ENCODE measurements around the gene NR6A1. TPM values are rescaled to one million over a fixed set of nuclear protein-coding genes. Genes with fewer than 3 reads are reported as not detected.

The NR6A1 gene
- total RNA-seq, 1 experiment from 2014 or later, result 0.77 TPM

- ChIA-PET POLR2A (ENCODE audit: unreplicated experiment) (no interaction called here), CTCF (no interaction called here)
- H3K4me1 ChIP-seq (ENCODE audit: insufficient read depth, low read length), result peaks cover 8% of the 10 kb centered on the region
Measured at GRCh38 chr9:124622882-124623281, 148.2 kb downstream of the NR6A1 start.

GRCh38 chr9:124621371-124622328 is 149.5 kb downstream of the NR6A1 start:
- Histone ChIP-seq H3F3A (ENCODE audit: low read length, unreplicated experiment) (no peaks in the 10 kb centered on the region), H3K79me2 (ENCODE audit: low read length) (no peaks in the 10 kb centered on the region), H2AFZ (ENCODE audit: low read length) (no peak overlapping the region), H3K9ac (ENCODE audit: low read length) (no peak overlapping the region), H3K4me1 (ENCODE audit: insufficient read depth, low read length) (peaks cover 11% of the 10 kb centered on the region), H3K9me2 (replicated peaks; ENCODE audit: low read length) (no peaks in the 10 kb centered on the region), H3K27ac (ENCODE audit: low read length) (no peak overlapping the region), H3K9me3 (ENCODE audit: low read length) (no peaks in the 10 kb centered on the region), H3K4me3 (ENCODE audit: low read length) (no peak overlapping the region), H3K27me3 (ENCODE audit: low read length) (no peaks in the 10 kb centered on the region), H3K36me3 (ENCODE audit: low read depth, low read length) (no peaks in the 10 kb centered on the region), H4K20me1 (ENCODE audit: low read length) (no peaks in the 10 kb centered on the region), H3K4me2 (ENCODE audit: low read length) (no peak overlapping the region)
- POLR2A ChIA-PET (ENCODE audit: unreplicated experiment), result no interaction called here
- no peak for DNase-seq
- no TSS peak for BruUV-seq (replicated peaks)
- no peak for TF ChIP-seq CTCF (conservative IDR thresholded peaks at IDR 0.05; ENCODE audit: low read depth, low read length)
- TF ChIP-seq EZH2phosphoT487 (IDR thresholded peaks at IDR 0.05; ENCODE audit: borderline replicate concordance, low read length), result no peak
- TF ChIP-seq EZH2 (IDR thresholded peaks at IDR 0.05; ENCODE audit: low read length, unreplicated experiment), result no peak
- no peak for ATAC-seq
- intact Hi-C loops (cut with micrococcal nuclease), result no loop called here
- CTCF ChIA-PET, result no interaction called here

More at GRCh38 chr9:124622882-124623281, 148.2 kb downstream of the NR6A1 start:
- no peak for TF ChIP-seq EZH2phosphoT487 (IDR thresholded peaks at IDR 0.05; ENCODE audit: borderline replicate concordance, low read length)
- TF ChIP-seq EZH2 (IDR thresholded peaks at IDR 0.05; ENCODE audit: low read length, unreplicated experiment), result no peak
- TF ChIP-seq CTCF (conservative IDR thresholded peaks at IDR 0.05; ENCODE audit: low read depth, low read length), result no peak
- no TSS peak for BruUV-seq (replicated peaks)
- Histone ChIP-seq H2AFZ (ENCODE audit: low read length) (no peak overlapping the region), H3K27me3 (ENCODE audit: low read length) (no peaks in the 10 kb centered on the region), H3K9me2 (replicated peaks; ENCODE audit: low read length) (no peaks in the 10 kb centered on the region), H4K20me1 (ENCODE audit: low read length) (no peaks in the 10 kb centered on the region), H3K4me2 (ENCODE audit: low read length) (no peak overlapping the region), H3K4me3 (ENCODE audit: low read length) (no peak overlapping the region), H3K79me2 (ENCODE audit: low read length) (no peaks in the 10 kb centered on the region), H3K9ac (ENCODE audit: low read length) (no peak overlapping the region), H3K36me3 (ENCODE audit: low read depth, low read length) (no peaks in the 10 kb centered on the region), H3K9me3 (ENCODE audit: low read length) (no peaks in the 10 kb centered on the region), H3F3A (ENCODE audit: low read length, unreplicated experiment) (no peaks in the 10 kb centered on the region), H3K27ac (ENCODE audit: low read length) (no peak overlapping the region)
- ATAC-seq (no peak), DNase-seq (no peak)
- intact Hi-C loops (cut with micrococcal nuclease), result no loop called here

- H4K20me1 ChIP-seq (ENCODE audit: low read length), result no peaks in the 10 kb centered on the region
- H3K9me3 ChIP-seq (ENCODE audit: low read length), result no peaks in the 10 kb centered on the region
- H3K4me2 ChIP-seq (ENCODE audit: low read length), result no peak overlapping the region
- H3K9ac ChIP-seq (ENCODE audit: low read length), result no peak overlapping the region
- H3F3A ChIP-seq (ENCODE audit: low read length, unreplicated experiment), result no peaks in the 10 kb centered on the region
- no TSS peak for BruUV-seq (replicated peaks)
- intact Hi-C loops (cut with micrococcal nuclease), result no loop called here
- no peak overlapping the region for H3K4me3 ChIP-seq (ENCODE audit: low read length)
- H3K9me2 ChIP-seq (replicated peaks; ENCODE audit: low read length), result no peaks in the 10 kb centered on the region
- no peaks in the 10 kb centered on the region for H3K79me2 ChIP-seq (ENCODE audit: low read length)
- ChIA-PET POLR2A (ENCODE audit: unreplicated experiment) (no interaction called here), CTCF (interaction anchor here (0.5 to 0.7 kb wide), 2 partner anchors 13 to 46 kb away, joined by 3 read pairs; no protein-coding TSS in a partner anchor)
- TF ChIP-seq EZH2 (IDR thresholded peaks at IDR 0.05; ENCODE audit: low read length, unreplicated experiment), result no peak
- no peak for TF ChIP-seq EZH2phosphoT487 (IDR thresholded peaks at IDR 0.05; ENCODE audit: borderline replicate concordance, low read length)
- no peak for TF ChIP-seq CTCF (conservative IDR thresholded peaks at IDR 0.05; ENCODE audit: low read depth, low read length)
- ATAC-seq (peak; percentile 25), DNase-seq (peak; percentile 18)
- H2AFZ ChIP-seq (ENCODE audit: low read length), result no peak overlapping the region
- peaks cover 11% of the 10 kb centered on the region for H3K4me1 ChIP-seq (ENCODE audit: insufficient read depth, low read length)
- H3K27me3 ChIP-seq (ENCODE audit: low read length), result no peaks in the 10 kb centered on the region
- no peak overlapping the region for H3K27ac ChIP-seq (ENCODE audit: low read length)
- no peaks in the 10 kb centered on the region for H3K36me3 ChIP-seq (ENCODE audit: low read depth, low read length)
Measured at GRCh38 chr9:124618476-124618875, 152.6 kb downstream of the NR6A1 start.
